ENCODE results near the gene UHRF1.
"Not testable (repeated sequence)": the region's sequence is repeated elsewhere in the genome, so short reads cannot be mapped to it uniquely, and the experiment has no call there.

UHRF1 gene

GRCh38 chr19:4909156-4909896 is at the start of gene UHRF1:
Gene UHRF1 (plus strand): TSS chr19:4909501. CDS start chr19:4910886, 1,385 bp downstream.
- DNase-seq: peak; percentile 80

- no peak for DNase-seq
Measured at GRCh38 chr19:4859697-4860096, 49.6 kb upstream of the UHRF1 start.

DNA sequence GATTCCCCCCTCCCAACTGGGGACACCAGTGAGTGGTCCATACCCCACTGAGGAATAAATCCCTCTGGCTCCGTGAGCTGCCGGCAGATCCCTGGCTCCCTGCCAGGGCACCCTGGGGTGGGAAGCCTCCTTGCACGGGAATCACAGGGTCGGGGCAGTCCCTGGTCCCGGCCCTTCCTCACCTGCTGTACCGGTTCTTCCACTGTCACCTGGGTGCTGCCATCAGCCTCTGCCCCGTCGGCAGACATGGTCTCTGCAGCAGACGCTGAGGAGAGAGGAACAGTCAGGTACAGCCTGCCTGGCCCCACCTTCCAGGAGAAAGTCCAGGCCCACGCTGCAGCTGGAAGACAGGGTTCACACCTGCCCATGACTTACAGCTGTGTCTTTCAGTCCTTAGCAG is 48.2 kb upstream of the UHRF1 start:
- no peak for DNase-seq

DNA sequence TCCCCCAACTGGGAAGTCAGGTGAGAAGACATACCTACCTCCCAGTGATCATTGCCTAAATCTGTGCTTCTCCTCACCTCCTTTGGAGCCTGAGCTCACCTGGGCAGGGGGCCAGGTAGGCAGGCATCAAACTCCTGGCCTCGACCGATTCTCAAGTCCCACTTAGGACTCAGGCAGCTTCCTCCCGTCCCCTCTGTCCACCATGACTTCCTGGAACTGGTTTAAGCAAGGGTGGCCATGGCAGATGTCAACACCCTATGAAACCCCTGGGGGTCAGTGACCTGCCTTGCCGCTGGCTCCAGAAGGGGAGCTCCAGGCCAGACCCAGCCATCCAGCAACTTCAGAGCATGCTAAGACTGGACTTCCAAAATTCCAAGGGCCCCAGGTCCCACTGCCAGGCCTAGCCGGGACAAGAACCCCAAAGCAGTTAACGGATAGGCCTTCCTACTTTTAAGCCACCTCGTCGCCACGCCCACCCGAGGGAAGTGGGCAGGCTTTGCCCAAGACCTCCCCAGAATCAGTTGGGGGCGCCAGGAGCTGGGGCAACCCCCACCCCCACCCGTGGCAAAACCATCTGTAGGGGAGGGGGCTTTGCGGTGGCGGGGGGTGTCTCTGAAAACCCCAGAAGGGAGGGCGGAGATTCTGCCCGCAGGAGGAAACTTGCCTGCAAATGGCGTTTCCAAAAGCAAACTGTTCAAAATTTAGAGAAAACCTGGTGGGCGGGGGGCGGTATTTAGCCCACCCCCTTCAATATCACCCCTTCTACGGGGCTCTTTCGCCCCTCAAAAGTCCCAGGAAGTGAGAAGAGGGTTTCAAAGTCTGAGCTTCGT is 42.5 kb upstream of the UHRF1 start:
- no peak for DNase-seq

DNA sequence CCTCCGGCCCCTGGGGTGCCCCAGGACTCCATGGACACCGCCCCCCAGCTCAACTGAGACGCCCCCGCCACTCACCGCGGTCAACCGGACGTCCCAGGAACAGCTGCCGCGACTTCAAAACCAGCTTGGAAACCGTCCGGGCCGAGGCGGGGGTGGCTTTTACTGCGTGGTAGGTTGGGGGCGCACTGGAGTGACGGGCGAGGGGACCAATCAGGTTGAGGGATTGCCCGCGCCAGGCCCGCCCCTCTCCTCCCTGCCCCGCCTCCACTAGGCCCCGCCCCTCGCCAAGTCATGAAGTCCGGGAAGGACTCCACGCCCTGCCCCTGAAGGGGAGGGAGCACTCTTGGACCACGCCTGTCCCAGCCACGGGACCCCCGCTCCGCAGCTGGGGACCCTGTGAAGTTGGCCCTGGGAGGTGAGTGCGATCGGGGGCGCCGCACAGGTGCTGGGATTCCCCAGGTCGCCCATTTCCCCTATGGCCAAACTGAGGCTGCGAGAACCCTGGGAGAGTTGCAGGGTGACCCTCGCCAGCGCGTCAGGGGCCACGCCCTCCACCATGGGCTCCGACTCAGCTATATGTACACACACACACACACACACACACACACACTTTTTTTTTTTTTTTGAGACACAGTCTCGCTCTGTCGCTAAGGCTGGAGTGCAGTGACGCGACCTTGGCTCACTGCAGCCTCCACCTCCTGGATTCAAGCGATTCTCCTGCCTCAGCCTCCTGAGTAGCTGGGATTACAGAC is 41.6 kb upstream of the UHRF1 start, which contains the start of gene PLIN3:
PLIN3 (minus strand) TSS at position 134 of the 752 bp plus-strand sequence. CDS start 6,273 bp downstream, outside the sequence.
- DNase-seq: peak; percentile 52

GRCh38 chr19:4868286-4868834 is 40.9 kb upstream of the UHRF1 start:
- no peak for DNase-seq

DNA sequence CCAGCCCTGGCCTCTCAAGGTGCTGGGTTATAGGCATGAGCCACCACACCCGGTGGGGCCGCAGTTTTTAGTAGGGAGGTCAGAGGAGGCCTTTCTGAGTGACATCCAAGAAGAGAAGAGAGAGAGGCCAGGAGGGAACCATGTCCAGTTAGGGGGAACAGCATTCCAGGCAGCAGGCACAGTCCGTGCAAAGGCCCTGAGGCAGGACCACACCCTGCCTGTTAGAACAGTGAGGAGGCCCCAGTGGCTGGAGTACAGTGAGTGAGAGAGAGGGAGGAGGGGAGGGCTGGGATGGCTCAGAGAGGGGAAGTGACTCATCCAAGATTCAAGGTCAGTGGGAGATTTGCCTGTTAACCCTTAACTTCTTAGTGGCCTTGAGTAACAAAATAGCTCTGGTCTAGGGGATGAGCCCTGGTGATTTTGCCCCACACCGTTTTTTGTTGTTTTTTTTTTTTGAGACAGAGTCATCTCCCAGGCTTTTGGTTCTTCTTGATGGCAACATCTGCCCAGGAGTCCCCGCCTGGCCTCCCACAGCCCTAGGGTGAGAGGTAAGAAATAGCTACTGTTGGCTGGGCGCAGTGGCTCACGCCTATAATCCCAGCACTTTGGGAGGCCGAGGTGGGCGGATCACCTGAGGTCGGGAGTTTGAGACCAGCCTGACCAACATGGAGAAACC is 39.1 kb upstream of the UHRF1 start:
- no peak for DNase-seq

DNA sequence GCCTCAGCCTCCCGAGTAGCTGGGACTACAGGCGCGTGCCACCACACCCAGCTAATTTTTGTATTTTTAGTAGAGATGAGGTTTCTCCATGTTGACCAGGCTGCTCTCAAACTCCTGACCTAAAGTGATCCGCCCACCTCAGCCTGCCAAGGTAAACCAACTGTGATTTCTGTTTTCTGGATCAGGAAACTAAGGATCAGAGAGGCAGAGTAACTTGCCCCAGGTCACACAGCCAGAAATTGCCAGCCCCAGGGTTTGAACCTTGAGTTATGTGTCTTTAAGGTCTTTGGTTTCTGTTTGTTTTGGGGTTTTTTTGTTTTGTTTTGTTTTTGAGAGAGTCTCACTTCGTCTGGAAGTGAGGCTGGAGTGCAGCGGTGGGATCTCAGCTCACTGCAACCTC is 37.6 kb upstream of the UHRF1 start:
- no peak for DNase-seq

DNA sequence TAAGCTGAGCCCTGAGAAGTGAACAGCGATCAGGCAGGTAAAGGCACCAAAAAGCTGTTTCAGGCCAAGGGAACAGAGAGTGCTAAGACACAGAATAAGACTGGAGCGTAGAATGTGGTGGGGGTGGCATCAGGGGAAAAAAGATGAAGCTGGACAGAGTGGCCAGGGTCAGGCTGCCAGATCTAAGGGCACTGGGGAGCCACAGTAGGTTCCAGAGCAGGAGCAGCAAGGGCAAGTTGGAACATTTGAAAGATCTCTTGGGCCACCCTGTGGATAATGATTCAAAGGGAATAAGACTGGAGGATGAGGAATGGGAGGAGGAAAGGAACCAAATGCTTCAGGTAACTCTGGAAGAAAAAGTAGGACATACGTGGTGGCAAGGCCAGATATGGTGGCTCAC is 35.4 kb upstream of the UHRF1 start:
- DNase-seq: no peak

DNA sequence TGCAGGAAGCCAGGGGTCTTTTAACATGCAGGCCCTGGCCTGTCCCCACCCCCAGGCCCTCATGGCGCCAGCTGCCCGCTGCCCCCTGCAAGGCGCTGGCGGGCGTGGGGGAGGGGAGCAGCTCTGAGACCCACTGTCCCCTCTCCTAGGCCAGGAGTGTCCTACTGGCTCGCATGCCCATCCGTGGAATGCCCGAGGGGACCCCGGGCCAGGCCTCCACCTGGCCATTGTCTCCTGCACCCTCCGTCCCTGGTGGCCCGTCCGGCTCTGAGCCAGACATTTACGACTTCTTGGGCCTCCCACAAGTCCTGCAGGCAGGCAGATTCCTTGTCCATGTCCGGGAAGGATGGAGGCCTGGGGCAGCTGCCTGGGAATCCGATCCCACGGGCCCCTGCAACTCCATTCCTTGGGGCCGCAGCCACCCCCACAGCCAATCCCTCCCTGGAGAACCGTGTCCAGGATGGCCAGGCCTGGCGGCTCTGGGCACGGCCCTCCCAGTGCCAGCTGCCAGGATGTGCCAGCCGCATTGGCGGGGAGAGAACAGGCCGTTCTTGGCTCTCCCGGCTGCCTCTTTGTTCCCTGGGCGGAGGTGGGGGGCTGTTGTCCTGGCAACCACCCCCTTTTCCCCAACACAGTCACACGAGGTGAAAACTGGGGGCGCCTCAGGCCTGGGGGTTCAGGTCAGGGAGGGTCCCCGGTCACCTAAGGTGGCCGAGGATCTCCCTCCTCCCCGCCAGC is 31.4 kb upstream of the UHRF1 start:
- no peak for DNase-seq

GRCh38 chr19:4878491-4878968 is 30.8 kb upstream of the UHRF1 start:
- no peak for DNase-seq

DNA sequence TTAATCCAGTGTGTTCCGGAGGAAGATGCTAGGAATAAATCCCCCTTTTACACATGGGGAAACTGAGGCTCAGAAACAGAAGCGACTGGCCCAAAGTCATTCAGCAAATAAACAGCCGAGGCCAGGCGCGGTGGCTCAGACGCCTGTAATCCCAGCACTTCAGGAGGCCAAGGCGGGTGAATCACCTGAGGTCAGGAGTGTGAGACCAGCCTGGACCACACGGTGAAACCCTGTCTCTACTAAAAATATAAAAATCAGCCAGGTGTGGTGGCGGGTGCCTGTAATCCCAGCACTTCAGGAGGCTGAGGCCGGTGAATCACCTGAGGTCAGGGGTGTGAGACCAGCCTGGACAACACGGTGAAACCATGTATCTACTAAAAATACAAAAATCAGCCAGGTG is 30.3 kb upstream of the UHRF1 start:
- DNase-seq: no peak

- not testable (repeated sequence) for DNase-seq
Measured at GRCh38 chr19:4882874-4883273, 26.4 kb upstream of the UHRF1 start.

- not testable (repeated sequence) for DNase-seq
Measured at GRCh38 chr19:4884993-4885392, 24.3 kb upstream of the UHRF1 start.

DNA sequence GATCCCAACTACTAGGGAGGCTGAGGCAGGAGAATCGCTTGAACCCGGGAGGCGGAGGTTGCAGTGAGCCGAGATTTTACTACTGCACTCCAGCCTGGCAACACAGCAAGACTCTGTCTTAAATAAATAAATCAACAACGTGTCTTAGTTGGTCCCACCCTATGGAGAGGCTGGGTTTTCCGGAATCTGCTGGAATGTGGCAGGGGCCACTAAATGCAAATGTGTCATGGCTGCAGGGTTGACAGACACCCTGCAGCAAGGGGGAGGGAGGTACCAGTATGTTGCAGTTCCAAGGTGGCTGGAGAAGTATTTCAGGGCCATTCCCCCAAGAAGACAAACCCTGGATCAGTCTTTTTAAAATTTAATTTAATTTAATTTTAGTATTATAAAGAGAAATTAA is 21.5 kb upstream of the UHRF1 start:
- not testable (repeated sequence) for DNase-seq

DNA sequence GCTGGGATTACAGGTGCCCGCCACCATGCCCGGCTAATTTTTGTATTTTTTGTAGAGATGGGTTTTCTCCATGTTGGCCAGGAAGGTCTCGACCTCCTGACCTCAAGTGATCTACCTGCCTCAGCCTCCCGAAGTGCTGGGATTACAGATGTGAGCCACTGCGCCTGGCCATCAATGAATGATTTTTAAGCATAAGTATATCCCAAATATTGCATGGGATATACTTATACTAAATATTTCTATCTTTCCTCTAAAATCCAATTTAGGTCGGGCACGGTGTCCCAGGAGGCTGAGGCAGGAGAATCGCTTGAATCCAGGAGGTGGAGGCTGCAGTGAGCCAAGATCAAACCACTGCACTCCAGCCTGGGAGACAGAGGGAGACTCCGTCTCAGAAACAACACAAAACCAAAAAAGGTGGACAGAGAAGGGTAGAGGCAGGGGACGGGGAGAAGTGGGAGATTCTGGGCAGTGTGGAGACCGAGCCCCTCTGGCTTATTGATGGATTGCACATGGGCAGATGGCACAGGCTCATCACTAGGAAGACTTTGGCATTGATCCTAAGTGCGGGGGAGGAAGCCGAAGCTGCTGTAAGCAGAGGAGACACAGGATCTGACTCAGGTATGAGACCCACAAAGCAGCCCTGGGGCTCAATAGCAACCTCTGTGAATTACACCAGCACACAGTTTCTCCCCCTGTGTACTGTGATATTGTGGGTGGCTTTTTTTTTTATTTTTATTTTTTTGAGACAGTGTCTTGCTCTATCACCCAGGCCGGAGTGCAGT is 20.1 kb upstream of the UHRF1 start:
- peak; percentile 78 for DNase-seq

DNA sequence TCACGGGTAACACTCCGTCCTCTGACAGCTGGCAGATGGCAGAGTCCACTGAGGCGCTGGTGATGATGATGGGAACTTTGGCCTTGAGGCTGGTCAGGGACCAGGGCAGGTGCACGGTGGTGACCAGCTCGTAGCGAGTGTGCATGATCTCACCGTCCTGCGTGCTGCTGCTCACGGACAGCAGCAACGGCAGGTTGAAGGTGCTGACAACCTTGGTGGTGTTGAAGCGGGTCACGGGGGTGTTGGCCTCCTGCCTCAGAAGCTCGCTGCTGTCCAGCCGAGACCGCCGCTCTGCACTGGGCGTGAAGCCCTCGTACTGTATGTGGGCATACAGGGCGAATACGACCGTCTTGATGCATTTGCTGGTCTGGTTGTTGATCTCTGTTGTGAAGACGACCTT is 18.2 kb upstream of the UHRF1 start:
- no peak for DNase-seq

GRCh38 chr19:4892962-4893361 is 16.3 kb upstream of the UHRF1 start:
- not testable (repeated sequence) for DNase-seq

DNA sequence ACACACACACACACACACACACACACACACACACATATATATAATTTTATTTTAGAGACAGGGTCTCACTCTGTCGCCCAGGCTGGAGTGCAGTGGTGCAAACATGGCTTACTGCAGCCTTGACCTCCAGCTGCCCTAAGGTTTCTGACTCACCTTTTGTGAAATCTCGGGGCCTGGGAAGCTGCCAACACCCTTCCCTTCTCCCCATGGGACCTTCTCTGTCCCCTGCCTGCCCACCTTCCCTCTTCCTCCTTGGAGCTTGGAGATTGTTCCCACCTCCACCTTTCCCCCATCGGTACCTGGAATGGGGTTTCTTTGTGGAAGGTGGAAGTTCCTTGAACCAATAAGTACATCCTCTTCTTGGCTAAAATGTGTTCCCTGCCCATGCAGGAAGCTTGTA is 12.9 kb upstream of the UHRF1 start:
- no peak for DNase-seq

DNA sequence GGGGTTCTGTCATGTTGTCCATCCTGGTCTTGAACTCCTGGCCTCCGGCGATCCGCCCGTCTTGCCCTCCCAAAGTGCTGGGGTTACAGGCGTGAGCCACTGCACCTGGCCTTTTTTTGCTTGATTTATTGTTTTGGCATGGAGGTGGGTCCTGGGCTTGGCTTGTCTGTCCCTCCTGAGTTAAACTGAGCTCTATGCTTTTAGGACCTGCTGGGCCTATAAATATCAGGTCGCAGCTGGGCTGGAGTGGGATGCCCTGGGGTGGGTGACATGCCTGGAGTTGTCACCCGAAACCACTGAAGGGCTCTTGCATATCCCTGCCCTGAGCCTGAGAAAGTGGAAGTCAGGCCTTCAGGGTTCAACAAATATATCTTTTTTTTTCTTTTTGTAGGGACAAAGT is 12.2 kb upstream of the UHRF1 start:
- DNase-seq: no peak

DNA sequence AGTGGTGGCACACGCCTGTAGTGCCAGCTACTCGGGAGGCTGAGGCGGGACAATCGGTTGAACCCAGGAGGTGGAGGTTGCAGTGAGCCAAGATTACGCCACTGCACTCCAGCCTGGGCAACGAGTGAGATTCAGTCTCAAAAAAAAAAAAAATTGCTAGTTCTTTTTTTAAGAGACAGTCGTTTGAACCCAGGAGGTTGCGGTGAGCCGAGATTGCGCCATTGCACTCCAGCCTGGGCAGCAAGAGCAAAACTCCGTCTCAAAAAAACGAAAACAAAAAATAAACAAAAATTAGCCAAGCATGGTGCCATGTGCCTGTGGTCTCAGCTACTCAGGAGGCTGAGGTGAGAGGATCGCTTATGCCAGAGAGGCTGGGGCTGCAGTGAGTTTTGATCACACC is 8.4 kb upstream of the UHRF1 start:
- DNase-seq: not testable (repeated sequence)

All from NCI-H2171 treated with DMSO at 0.1 percent for 48 hours (cell line).